Peyer's patch (tissue), 4 donors: ENCODE data around the gene SH3RF3. TPM values are rescaled to one million over a fixed set of nuclear protein-coding genes. Genes with fewer than 3 reads are reported as not detected.

Source experiments
- DNase-seq, 3 donors: peaks; one replicate each; pipeline ENCODE4 v3.0.0-alpha.2; 2017 to 2019
- H3K27ac ChIP-seq, 4 donors: fragments of 200-600 bp; sonication (generic); one replicate each; pipeline ENCODE4 v1.5.1; 2016 to 2019
- H3K27me3 ChIP-seq, 2 donors: fragments of 200-600 bp; sonication (generic); one replicate each; pipeline ENCODE4 v1.5.1; 2019
- H3K36me3 ChIP-seq, 3 donors: fragments of 200-600 bp; sonication (generic); one replicate each; pipeline ENCODE4 v1.5.1; 2016 to 2019
- H3K4me1 ChIP-seq, 4 donors: fragments of 200-600 bp; sonication (generic); one replicate each; pipeline ENCODE4 v1.5.1; 2016 to 2019
- H3K4me3 ChIP-seq, 4 donors: fragments of 200-600 bp; sonication (generic); 1 replicate in 3 of 4; 2 replicates in 1 of 4; pipeline ENCODE4 v1.5.1; 2016 to 2019; ENCODE audit warnings: mild to moderate bottlenecking in 1 of 4
- H3K9me3 ChIP-seq, 4 donors: fragments of 200-600 bp; sonication (generic); one replicate each; pipeline ENCODE4 v1.5.1; 2016 to 2019; ENCODE audit warnings: mild to moderate bottlenecking in 1 of 4
- CTCF ChIP-seq, 6 experiments: fragments of 450-650 bp in 4 of 6; fragments of 200-600 bp in 2 of 6; sonication (generic) in 1 of 6; IDR thresholded peaks; one replicate each; pipeline ENCODE4 v1.5.1; 2017 to 2019; ENCODE audit warnings: antibody characterized with exemption in 6 of 6, mild to moderate bottlenecking in 3 of 6, moderate library complexity in 1 of 6
- POLR2A ChIP-seq, 2 donors: fragments of 450-650 bp; IDR thresholded peaks; one replicate each; pipeline ENCODE4 v1.5.1; 2017; ENCODE audit warnings: antibody characterized with exemption in 2 of 2, mild to moderate bottlenecking in 2 of 2, moderate library complexity in 2 of 2
- total RNA-seq, 4 donors: library from RNA; depleted of rRNA; stranded (reverse); fragments of >200 nt; gene quantifications; one replicate each; pipeline ENCODE4 v1.1.0, GENCODE V29; 2016

Gene SH3RF3
- total RNA-seq, 4 donors from 2014 or later = 1.1 to 5.0 (median 3.3) TPM

GRCh38 chr2:109236147-109236546 lies 107.1 kb downstream of the SH3RF3 start:
- Histone ChIP-seq H3K4me3 (no peak overlapping the region), H3K27me3 (no peaks in the 10 kb centered on the region), H3K36me3 (no peaks in the 10 kb centered on the region), H3K27ac (no peak overlapping the region), H3K4me1 (no peaks in the 10 kb centered on the region), H3K9me3 (no peaks in the 10 kb centered on the region)
- no peak for DNase-seq
- TF ChIP-seq CTCF (IDR thresholded peaks at IDR 0.05) (no peak), POLR2A (IDR thresholded peaks at IDR 0.05) (no peak)

- TF ChIP-seq POLR2A (IDR thresholded peaks at IDR 0.05) = no peak
Observed at GRCh38 chr2:109237792-109238191, 108.8 kb downstream of the SH3RF3 start.

GRCh38 chr2:109238580-109238979 lies 109.6 kb downstream of the SH3RF3 start:
- Histone ChIP-seq H3K9me3 (no peaks in the 10 kb centered on the region), H3K27ac (peak overlapping the region in 1 of 4 donors; percentile 32), H3K4me3 (no peak overlapping the region), H3K27me3 (no peaks in the 10 kb centered on the region), H3K4me1 (peaks cover 0 to 5% (median 0%) of the 10 kb centered on the region in 4 donors), H3K36me3 (no peaks in the 10 kb centered on the region)
- DNase-seq = peak in 2 of 3 donors; percentile 55 to 82
- no peak for TF ChIP-seq POLR2A (IDR thresholded peaks at IDR 0.05)

More at GRCh38 chr2:109237792-109238191, 108.8 kb downstream of the SH3RF3 start:
- Histone ChIP-seq H3K4me1 (no peaks in the 10 kb centered on the region), H3K27me3 (no peaks in the 10 kb centered on the region), H3K4me3 (no peak overlapping the region), H3K36me3 (no peaks in the 10 kb centered on the region), H3K27ac (no peak overlapping the region), H3K9me3 (no peaks in the 10 kb centered on the region)
- DNase-seq = no peak

GRCh38 chr2:109239720-109240119 lies 110.7 kb downstream of the SH3RF3 start:
- H3K36me3 ChIP-seq = no peaks in the 10 kb centered on the region
- H3K9me3 ChIP-seq = no peaks in the 10 kb centered on the region
- H3K4me1 ChIP-seq = peaks cover 0 to 10% (median 0%) of the 10 kb centered on the region in 4 donors
- no peak overlapping the region for H3K27ac ChIP-seq
- no peak overlapping the region for H3K4me3 ChIP-seq
- H3K27me3 ChIP-seq = no peaks in the 10 kb centered on the region
- TF ChIP-seq POLR2A (IDR thresholded peaks at IDR 0.05) = no peak
- TF ChIP-seq CTCF (IDR thresholded peaks at IDR 0.05) = no peak
- no peak for DNase-seq

GRCh38 chr2:109242210-109242653 lies 113.2 kb downstream of the SH3RF3 start:
- TF ChIP-seq POLR2A (IDR thresholded peaks at IDR 0.05) = no peak
- TF ChIP-seq CTCF (IDR thresholded peaks at IDR 0.05) = no peak
- peaks cover 0 to 10% (median 0%) of the 10 kb centered on the region in 4 donors for H3K4me1 ChIP-seq
- peak overlapping the region; percentile 46 to 88 (median 64) for H3K27ac ChIP-seq
- no peaks in the 10 kb centered on the region for H3K9me3 ChIP-seq
- DNase-seq = no peak
- H3K4me3 ChIP-seq = no peak overlapping the region
- no peaks in the 10 kb centered on the region for H3K36me3 ChIP-seq
- H3K27me3 ChIP-seq = no peaks in the 10 kb centered on the region

- no peaks in the 10 kb centered on the region for H3K9me3 ChIP-seq
- H3K4me3 ChIP-seq = no peak overlapping the region
- no peak for TF ChIP-seq CTCF (IDR thresholded peaks at IDR 0.05)
- no peak for TF ChIP-seq POLR2A (IDR thresholded peaks at IDR 0.05)
- H3K27me3 ChIP-seq = no peaks in the 10 kb centered on the region
- H3K27ac ChIP-seq = peak overlapping the region; percentile 52 to 88 (median 64)
- DNase-seq = no peak
- H3K36me3 ChIP-seq = no peaks in the 10 kb centered on the region
- peaks cover 0 to 15% (median 0%) of the 10 kb centered on the region in 4 donors for H3K4me1 ChIP-seq
Observed at GRCh38 chr2:109242654-109243331, 113.8 kb downstream of the SH3RF3 start.
